OCI-LY3 (cell line): ENCODE results near the gene CYP27A1.

ENCODE experiments used
- CTCF ChIP-seq: fragments of 200-600, 300-600 bp; sonication (generic); IDR thresholded peaks from 2 replicates; pipeline ENCODE4 v1.5.1; 2014; ENCODE audit warnings: antibody characterized with exemption, low read length, low read depth
- EZH2phosphoT487 ChIP-seq: fragments of 200-600 bp; shearing (Covaris generic); IDR thresholded peaks from 2 replicates; pipeline ENCODE4 v1.6.1; 2018; ENCODE audit warnings: antibody characterized with exemption, mixed run types, low read depth

GRCh38 chr2:218785103-218785502 lies 3.2 kb downstream of the CYP27A1 start:
- TF ChIP-seq CTCF (no peak), EZH2phosphoT487 (no peak)
